Testis (tissue), 3 donors: ENCODE measurements around the gene MIR17HG. TPM values are rescaled to one million over a fixed set of nuclear protein-coding genes. Genes with fewer than 3 reads are reported as not detected.

Source experiments
- DNase-seq: peaks from one replicate; pipeline ENCODE4 v3.0.0-alpha.2; 2019
- H3K27ac ChIP-seq, 2 donors: fragments of 200-600 bp; sonication (generic); one replicate each; pipeline ENCODE4 v1.5.1; 2019
- H3K27me3 ChIP-seq: fragments of 200-600 bp; sonication (generic); one replicate; pipeline ENCODE4 v1.5.1; 2019
- H3K36me3 ChIP-seq: fragments of 200-600 bp; sonication (generic); one replicate; pipeline ENCODE4 v1.5.1; 2017; ENCODE audit warnings: low read depth; ENCODE audit errors: missing control alignments
- H3K4me1 ChIP-seq: fragments of 200-600 bp; sonication (generic); one replicate; pipeline ENCODE4 v1.5.1; 2019
- H3K4me3 ChIP-seq, 2 donors: fragments of 200-600 bp; sonication (generic); one replicate each; pipeline ENCODE4 v1.5.1; 2017 to 2019
- H3K9me3 ChIP-seq: fragments of 200-600 bp; sonication (generic); one replicate; pipeline ENCODE4 v1.5.1; 2017
- POLR2A ChIP-seq: fragments of 450-650 bp; IDR thresholded peaks from one replicate; pipeline ENCODE4 v1.6.1; 2017; ENCODE audit warnings: antibody characterized with exemption, mild to moderate bottlenecking, moderate library complexity
- WGBS, 2 donors: methylation state at CpG; one replicate each; pipeline ENCODE4 v1.1.5; 2018; 5-methylcytosine and 5-hydroxymethylcytosine counted together
- intact Hi-C: fragments of 100-400 bp; cut with DNase I; formaldehyde crosslinking; loops from one replicate; pipeline ENCODE4 v1.15.1; 2023; ENCODE audit warnings: low total_unique reads
- polyA plus RNA-seq: library from polyadenylated mRNA; stranded (reverse); fragments of 350-450 nt; fragmentation: Illumina TruSeq; extraction: RNeasy Lipid Tissue Mini Kit (QIAGEN cat#74804); gene quantifications from one replicate; pipeline ENCODE4 v1.2.3, GENCODE V29; 2014; ENCODE audit warnings: low read depth, low replicate concordance; ENCODE audit not compliant: insufficient read depth
- total RNA-seq, 2 donors: library from RNA; depleted of rRNA; stranded (reverse); fragments of >200 nt; gene quantifications; one replicate each; pipeline ENCODE4 v1.2.3, GENCODE V29; 2016
- TF ChIP-seq, protein P1 (sequence below), 3 experiments: fragments of 450-650 bp in 2 of 3; fragments of 200-600 bp in 1 of 3; sonication (generic) in 1 of 3; IDR thresholded peaks; one replicate each; pipeline ENCODE4 v1.5.1; 2016 to 2019; ENCODE audit warnings: antibody characterized with exemption in 3 of 3, mild to moderate bottlenecking in 2 of 3, moderate library complexity in 1 of 3

Gene MIR17HG
- total and polyA plus RNA-seq, 3 donors from 2014 or later = 3.3 to 7.7 (median 7.4) TPM

DNA sequence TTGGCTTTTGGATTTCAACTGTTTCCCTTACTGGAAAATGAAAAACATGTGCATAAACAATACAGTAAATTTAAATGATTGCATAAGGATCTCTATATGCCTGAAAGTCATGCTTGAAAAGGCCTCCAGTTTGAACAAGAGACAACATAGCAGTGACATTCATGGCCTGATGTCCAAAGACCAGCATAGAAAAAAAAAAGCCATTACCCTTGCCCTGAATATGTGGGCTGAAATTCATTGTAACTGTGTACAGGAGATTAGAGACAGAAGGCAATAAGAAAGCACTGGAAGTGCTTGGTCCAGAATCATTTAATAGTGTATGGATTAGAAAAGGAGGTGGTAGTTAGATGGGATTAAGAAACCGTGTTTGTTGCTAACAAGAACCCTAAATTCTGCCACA is 15.4 kb downstream of the MIR17HG start:
- intact Hi-C loops = no loop called here
- WGBS, 2 donors = 44 to 69% methylated on average over 1 of the region's 1 CpG

DNA sequence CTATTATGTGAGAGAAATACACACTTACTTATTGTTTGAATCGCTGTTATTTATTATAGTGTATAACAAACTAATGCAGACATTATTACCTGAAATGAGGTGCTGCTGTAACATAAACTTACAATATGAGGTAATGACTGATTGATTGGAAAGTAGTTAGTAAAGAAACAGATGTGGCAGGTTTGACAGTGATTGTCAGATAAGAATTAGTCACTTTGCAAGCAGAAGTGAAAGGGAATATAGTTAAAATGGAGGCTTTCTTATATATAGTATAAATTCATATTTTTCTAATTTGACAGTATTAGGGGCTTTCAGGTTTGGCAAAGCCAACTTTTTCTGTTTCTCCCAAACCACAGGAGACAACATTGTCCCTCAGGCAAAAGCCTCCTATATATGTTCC is 20.6 kb downstream of the MIR17HG start:
- WGBS, 2 donors = 86 to 96% methylated on average over 1 of the region's 1 CpG
- Histone ChIP-seq H3K9me3 (no peaks in the 10 kb centered on the region), H3K27me3 (no peaks in the 10 kb centered on the region), H3K27ac (no peak overlapping the region), H3K36me3 (no peaks in the 10 kb centered on the region), H3K4me1 (no peaks in the 10 kb centered on the region), H3K4me3 (no peak overlapping the region)
- DNase-seq = no peak
- intact Hi-C loops = no loop called here
- no peak for TF ChIP-seq POLR2A
- TF ChIP-seq, protein P1, sequence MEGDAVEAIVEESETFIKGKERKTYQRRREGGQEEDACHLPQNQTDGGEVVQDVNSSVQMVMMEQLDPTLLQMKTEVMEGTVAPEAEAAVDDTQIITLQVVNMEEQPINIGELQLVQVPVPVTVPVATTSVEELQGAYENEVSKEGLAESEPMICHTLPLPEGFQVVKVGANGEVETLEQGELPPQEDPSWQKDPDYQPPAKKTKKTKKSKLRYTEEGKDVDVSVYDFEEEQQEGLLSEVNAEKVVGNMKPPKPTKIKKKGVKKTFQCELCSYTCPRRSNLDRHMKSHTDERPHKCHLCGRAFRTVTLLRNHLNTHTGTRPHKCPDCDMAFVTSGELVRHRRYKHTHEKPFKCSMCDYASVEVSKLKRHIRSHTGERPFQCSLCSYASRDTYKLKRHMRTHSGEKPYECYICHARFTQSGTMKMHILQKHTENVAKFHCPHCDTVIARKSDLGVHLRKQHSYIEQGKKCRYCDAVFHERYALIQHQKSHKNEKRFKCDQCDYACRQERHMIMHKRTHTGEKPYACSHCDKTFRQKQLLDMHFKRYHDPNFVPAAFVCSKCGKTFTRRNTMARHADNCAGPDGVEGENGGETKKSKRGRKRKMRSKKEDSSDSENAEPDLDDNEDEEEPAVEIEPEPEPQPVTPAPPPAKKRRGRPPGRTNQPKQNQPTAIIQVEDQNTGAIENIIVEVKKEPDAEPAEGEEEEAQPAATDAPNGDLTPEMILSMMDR (IDR thresholded peaks at IDR 0.05) = no peak

More for the DNA sequence above, 15.4 kb downstream of the MIR17HG start:
- Histone ChIP-seq H3K4me3 (no peak overlapping the region), H3K27ac (no peak overlapping the region), H3K27me3 (no peaks in the 10 kb centered on the region), H3K9me3 (no peaks in the 10 kb centered on the region), H3K36me3 (no peaks in the 10 kb centered on the region), H3K4me1 (no peaks in the 10 kb centered on the region)
- TF ChIP-seq, protein P1 (IDR thresholded peaks at IDR 0.05) = no peak
- no peak for TF ChIP-seq POLR2A
- DNase-seq = no peak

DNA sequence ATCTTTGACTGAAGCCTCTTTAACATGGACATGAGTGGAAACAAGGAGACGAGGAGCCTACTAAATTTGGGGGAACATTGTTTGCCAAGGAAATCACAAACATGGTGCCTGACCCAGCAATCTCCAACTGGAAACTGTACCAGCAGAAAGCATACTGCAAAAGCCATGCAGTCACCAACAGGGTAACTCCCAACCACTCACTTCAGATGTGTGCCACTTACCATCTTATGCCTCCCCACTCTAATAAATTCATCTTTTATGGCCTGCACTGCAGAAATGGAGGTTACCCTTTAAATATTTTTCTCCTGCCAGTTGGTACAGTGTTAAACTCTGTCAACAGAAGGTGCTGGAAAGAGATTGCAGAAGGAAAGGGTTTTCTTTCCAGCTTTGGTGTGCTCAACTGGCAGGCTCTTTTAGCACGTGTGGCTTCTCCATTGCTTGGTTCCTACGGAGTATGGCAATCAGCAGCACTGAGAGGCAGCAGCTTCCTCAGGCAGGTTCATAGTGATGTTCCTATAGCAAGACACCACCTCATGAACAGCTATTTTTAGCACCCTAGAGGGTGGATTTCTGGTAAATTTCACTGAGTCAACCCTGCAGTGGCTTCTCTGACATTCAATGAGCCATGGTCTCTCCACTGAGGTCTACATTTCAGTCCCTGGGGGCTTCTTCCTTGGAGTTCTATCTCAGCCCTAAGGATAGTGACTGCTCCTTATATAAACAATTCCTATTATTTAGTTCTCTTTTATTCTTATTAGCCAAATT is 21.4 kb downstream of the MIR17HG start:
- H3K4me1 ChIP-seq = no peaks in the 10 kb centered on the region
- 72 to 80% methylated on average over 3 of the region's 3 CpGs for WGBS, 2 donors
- TF ChIP-seq, protein P1 (IDR thresholded peaks at IDR 0.05) = no peak
- TF ChIP-seq POLR2A = no peak
- H3K4me3 ChIP-seq = no peak overlapping the region
- H3K27me3 ChIP-seq = no peaks in the 10 kb centered on the region
- no peak for DNase-seq
- no peaks in the 10 kb centered on the region for H3K36me3 ChIP-seq
- no peaks in the 10 kb centered on the region for H3K9me3 ChIP-seq
- intact Hi-C loops = no loop called here
- H3K27ac ChIP-seq = no peak overlapping the region

DNA sequence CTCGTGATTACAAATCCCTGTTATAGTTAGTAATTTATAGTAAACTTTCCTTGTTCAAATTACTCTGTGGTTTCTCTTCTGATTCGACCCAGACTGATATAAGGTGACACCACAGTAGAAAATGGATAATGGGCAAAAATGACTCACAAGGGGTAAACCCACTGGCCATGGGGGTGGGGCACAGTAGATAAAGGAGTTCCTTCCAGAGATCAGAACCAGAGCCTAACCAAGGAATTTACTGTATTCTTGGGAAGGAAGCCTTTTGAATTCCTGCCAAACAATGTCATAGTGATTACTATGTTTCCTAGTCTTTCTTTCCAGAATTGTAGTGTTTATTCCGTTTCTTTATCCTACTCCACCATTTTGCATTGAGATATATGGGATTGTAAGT is 21.9 kb downstream of the MIR17HG start:
- TF ChIP-seq POLR2A = no peak
- TF ChIP-seq, protein P1 (IDR thresholded peaks at IDR 0.05) = no peak
- no peak overlapping the region for H3K27ac ChIP-seq
- no peaks in the 10 kb centered on the region for H3K4me1 ChIP-seq
- no peaks in the 10 kb centered on the region for H3K9me3 ChIP-seq
- 47 to 50% methylated on average over 3 of the region's 3 CpGs for WGBS, 2 donors
- intact Hi-C loops = no loop called here
- H3K4me3 ChIP-seq = no peak overlapping the region
- no peaks in the 10 kb centered on the region for H3K36me3 ChIP-seq
- H3K27me3 ChIP-seq = no peaks in the 10 kb centered on the region
- no peak for DNase-seq

DNA sequence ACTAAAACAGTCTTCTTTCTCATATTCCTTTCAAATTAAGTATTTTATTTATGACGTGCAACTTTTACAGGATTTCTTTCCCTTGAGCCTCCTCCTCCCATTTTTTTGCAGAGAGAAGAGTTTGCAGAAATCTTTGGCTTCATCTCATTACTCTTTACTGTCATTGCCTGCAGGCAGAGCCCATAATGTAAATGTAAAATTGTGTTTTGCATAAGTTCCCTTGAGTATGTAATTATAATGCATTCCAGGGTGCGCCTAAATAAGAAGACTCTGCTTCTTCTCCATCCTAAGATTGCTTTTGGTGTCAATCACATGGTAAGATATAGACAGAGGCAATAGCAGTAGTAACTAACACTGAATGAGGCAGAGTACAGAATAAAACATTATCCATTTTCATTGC is 23.0 kb downstream of the MIR17HG start:
- DNase-seq = no peak
- no peaks in the 10 kb centered on the region for H3K27me3 ChIP-seq
- intact Hi-C loops = no loop called here
- no peak overlapping the region for H3K27ac ChIP-seq
- no peak overlapping the region for H3K4me3 ChIP-seq
- H3K9me3 ChIP-seq = no peaks in the 10 kb centered on the region
- H3K4me1 ChIP-seq = no peaks in the 10 kb centered on the region
- whole genome bisulfite sequencing, 2 donors = 92 to 94% methylated on average over 2 of the region's 2 CpGs
- TF ChIP-seq POLR2A = no peak
- TF ChIP-seq, protein P1 (IDR thresholded peaks at IDR 0.05) = no peak
- H3K36me3 ChIP-seq = no peaks in the 10 kb centered on the region
